Mesothelial cell of epicardium (in vitro differentiated cells): ENCODE data around the gene BBLN. TPM values are rescaled to one million over a fixed set of nuclear protein-coding genes. Genes with fewer than 3 reads are reported as not detected.

Experiments
- DNase-seq, 2 experiments: peaks; one replicate each; pipeline ENCODE4 v3.0.0; 2021; ENCODE audit warnings: low spot score in 2 of 2; ENCODE audit not compliant: unreplicated experiment in 2 of 2
- H3K27ac Mint-ChIP-seq: 2 replicates; pipeline ENCODE4 v1.8.0; 2021; ENCODE audit warnings: mixed read lengths
- H3K27me3 Mint-ChIP-seq: 2 replicates; pipeline ENCODE4 v1.8.0; 2021; ENCODE audit warnings: low read depth, mixed read lengths
- H3K36me3 Mint-ChIP-seq: 2 replicates; pipeline ENCODE4 v1.8.0; 2021; ENCODE audit warnings: mixed read lengths
- H3K4me1 Mint-ChIP-seq: 2 replicates; pipeline ENCODE4 v1.8.0; 2021; ENCODE audit warnings: mixed read lengths
- H3K4me3 Mint-ChIP-seq: 2 replicates; pipeline ENCODE4 v1.8.0; 2021; ENCODE audit warnings: mild to moderate bottlenecking, moderate library complexity, mixed read lengths
- H3K9me3 Mint-ChIP-seq: 2 replicates; pipeline ENCODE4 v1.8.0; 2021; ENCODE audit warnings: mixed read lengths
- CTCF ChIP-seq: fragments of 200-600 bp; sonication (generic); IDR thresholded peaks from one replicate; pipeline ENCODE4 v1.5.0; 2021; ENCODE audit warnings: antibody characterized with exemption; ENCODE audit not compliant: unreplicated experiment
- total RNA-seq: library from RNA; stranded (reverse); gene quantifications from 3 replicates; pipeline ENCODE4 v1.2.1, GENCODE V29; 2021

BBLN gene
- total RNA-seq, 1 donor from 2014 or later = 64.4 TPM

- no peak for DNase-seq
- Mint-ChIP-seq H3K36me3 (peaks cover 27% of the 10 kb centered on the region), H3K27me3 (no peaks in the 10 kb centered on the region), H3K4me3 (no peak overlapping the region), H3K9me3 (no peaks in the 10 kb centered on the region), H3K4me1 (peaks cover 13% of the 10 kb centered on the region), H3K27ac (no peak overlapping the region)
- no peak for TF ChIP-seq CTCF
These were observed 28.1 kb downstream of the BBLN start for GRCh38 chr9:128188209-128188608.

GRCh38 chr9:128190013-128190412, 29.9 kb downstream of the BBLN start:
- peak overlapping the region; percentile 98 for H3K4me3 Mint-ChIP-seq

GRCh38 chr9:128190516-128191405, 30.7 kb downstream of the BBLN start:
- H3K4me3 Mint-ChIP-seq = peak overlapping the region; percentile 98
- peaks cover 13% of the 10 kb centered on the region for H3K4me1 Mint-ChIP-seq
- peaks cover 19% of the 10 kb centered on the region for H3K36me3 Mint-ChIP-seq
- no peaks in the 10 kb centered on the region for H3K27me3 Mint-ChIP-seq
- H3K27ac Mint-ChIP-seq = peak overlapping the region; percentile 95
- DNase-seq = no peak
- TF ChIP-seq CTCF = no peak
- no peaks in the 10 kb centered on the region for H3K9me3 Mint-ChIP-seq

More at GRCh38 chr9:128190013-128190412, 29.9 kb downstream of the BBLN start:
- Mint-ChIP-seq H3K27me3 (no peaks in the 10 kb centered on the region), H3K4me1 (peaks cover 13% of the 10 kb centered on the region), H3K36me3 (peaks cover 22% of the 10 kb centered on the region), H3K27ac (peak overlapping the region; percentile 64), H3K9me3 (no peaks in the 10 kb centered on the region)
- DNase-seq = no peak
- TF ChIP-seq CTCF = no peak

- peak; percentile 62 to 82 for DNase-seq
- no peaks in the 10 kb centered on the region for H3K9me3 Mint-ChIP-seq
- H3K27me3 Mint-ChIP-seq = no peaks in the 10 kb centered on the region
- peak within 1 kb of the TSS; percentile 95 for H3K27ac Mint-ChIP-seq
- H3K4me1 Mint-ChIP-seq = peaks cover 13% of the 10 kb centered on the region
- TF ChIP-seq CTCF = peak; percentile 55
- H3K4me3 Mint-ChIP-seq = peak within 1 kb of the TSS; percentile 98
- peaks cover 15% of the 10 kb centered on the region for H3K36me3 Mint-ChIP-seq
These were observed 31.5 kb downstream of the BBLN start, which contains the start of gene CIZ1 for GRCh38 chr9:128191406-128192046. CIZ1 (minus strand) TSS chr9:128191572; CDS start chr9:128190857, 715 bp downstream.

- DNase-seq = no peak
- no peak for TF ChIP-seq CTCF
- peaks cover 9% of the 10 kb centered on the region for H3K36me3 Mint-ChIP-seq
- peak overlapping the region; percentile 17 for H3K4me3 Mint-ChIP-seq
- no peak overlapping the region for H3K27ac Mint-ChIP-seq
- no peaks in the 10 kb centered on the region for H3K27me3 Mint-ChIP-seq
- peaks cover 13% of the 10 kb centered on the region for H3K4me1 Mint-ChIP-seq
- no peaks in the 10 kb centered on the region for H3K9me3 Mint-ChIP-seq
These were observed 32.7 kb downstream of the BBLN start for GRCh38 chr9:128192601-128193371.
